Type B pancreatic cell (in vitro differentiated cells): ENCODE results near the gene RRBP1. TPM values are rescaled to one million over a fixed set of nuclear protein-coding genes. Genes with fewer than 3 reads are reported as not detected.

Source experiments
- DNase-seq: peaks from one replicate; pipeline ENCODE4 v3.0.0; 2021; ENCODE audit warnings: mixed read lengths; ENCODE audit not compliant: unreplicated experiment; ENCODE audit errors: extremely low spot score
- H3K27ac Mint-ChIP-seq: 2 replicates; pipeline ENCODE4 v1.8.0; 2021; ENCODE audit warnings: mild to moderate bottlenecking, mixed read lengths
- H3K27me3 Mint-ChIP-seq: 2 replicates; pipeline ENCODE4 v1.8.0; 2021; ENCODE audit warnings: mixed read lengths
- H3K36me3 Mint-ChIP-seq: 2 replicates; pipeline ENCODE4 v1.8.0; 2021; ENCODE audit warnings: mixed read lengths
- H3K4me1 Mint-ChIP-seq: one replicate; pipeline ENCODE4 v1.8.0; 2021; ENCODE audit warnings: mixed read lengths; ENCODE audit not compliant: unreplicated experiment
- H3K4me3 Mint-ChIP-seq: 2 replicates; pipeline ENCODE4 v1.8.0; 2021; ENCODE audit warnings: mild to moderate bottlenecking, mixed read lengths
- H3K9me3 Mint-ChIP-seq: 2 replicates; pipeline ENCODE4 v1.8.0; 2021; ENCODE audit warnings: mixed read lengths
- total RNA-seq: library from RNA; stranded (reverse); gene quantifications from 2 replicates; pipeline ENCODE4 v1.2.1, GENCODE V29; 2021; ENCODE audit warnings: low replicate concordance
- TF ChIP-seq, protein P1 (sequence below): fragments of 200-600 bp; sonication (generic); conservative IDR thresholded peaks from 2 replicates; pipeline ENCODE4 v1.5.0; 2021; ENCODE audit warnings: antibody characterized with exemption, mild to moderate bottlenecking

Gene RRBP1
- total RNA-seq, 1 donor from 2014 or later: 161 TPM

- TF ChIP-seq, protein P1, sequence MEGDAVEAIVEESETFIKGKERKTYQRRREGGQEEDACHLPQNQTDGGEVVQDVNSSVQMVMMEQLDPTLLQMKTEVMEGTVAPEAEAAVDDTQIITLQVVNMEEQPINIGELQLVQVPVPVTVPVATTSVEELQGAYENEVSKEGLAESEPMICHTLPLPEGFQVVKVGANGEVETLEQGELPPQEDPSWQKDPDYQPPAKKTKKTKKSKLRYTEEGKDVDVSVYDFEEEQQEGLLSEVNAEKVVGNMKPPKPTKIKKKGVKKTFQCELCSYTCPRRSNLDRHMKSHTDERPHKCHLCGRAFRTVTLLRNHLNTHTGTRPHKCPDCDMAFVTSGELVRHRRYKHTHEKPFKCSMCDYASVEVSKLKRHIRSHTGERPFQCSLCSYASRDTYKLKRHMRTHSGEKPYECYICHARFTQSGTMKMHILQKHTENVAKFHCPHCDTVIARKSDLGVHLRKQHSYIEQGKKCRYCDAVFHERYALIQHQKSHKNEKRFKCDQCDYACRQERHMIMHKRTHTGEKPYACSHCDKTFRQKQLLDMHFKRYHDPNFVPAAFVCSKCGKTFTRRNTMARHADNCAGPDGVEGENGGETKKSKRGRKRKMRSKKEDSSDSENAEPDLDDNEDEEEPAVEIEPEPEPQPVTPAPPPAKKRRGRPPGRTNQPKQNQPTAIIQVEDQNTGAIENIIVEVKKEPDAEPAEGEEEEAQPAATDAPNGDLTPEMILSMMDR: peak; percentile 29
- peaks cover 4% of the 10 kb centered on the region for H3K4me1 Mint-ChIP-seq
- H3K4me3 Mint-ChIP-seq: no peak overlapping the region
- no peaks in the 10 kb centered on the region for H3K36me3 Mint-ChIP-seq
- no peaks in the 10 kb centered on the region for H3K27me3 Mint-ChIP-seq
- no peaks in the 10 kb centered on the region for H3K9me3 Mint-ChIP-seq
- DNase-seq: no peak
- H3K27ac Mint-ChIP-seq: peak overlapping the region; percentile 53
Observed at GRCh38 chr20:17721802-17722486, 39.9 kb upstream of the RRBP1 start.

- H3K27me3 Mint-ChIP-seq: no peaks in the 10 kb centered on the region
- H3K36me3 Mint-ChIP-seq: no peaks in the 10 kb centered on the region
Observed at GRCh38 chr20:17720755-17721154, 38.7 kb upstream of the RRBP1 start.

DNA sequence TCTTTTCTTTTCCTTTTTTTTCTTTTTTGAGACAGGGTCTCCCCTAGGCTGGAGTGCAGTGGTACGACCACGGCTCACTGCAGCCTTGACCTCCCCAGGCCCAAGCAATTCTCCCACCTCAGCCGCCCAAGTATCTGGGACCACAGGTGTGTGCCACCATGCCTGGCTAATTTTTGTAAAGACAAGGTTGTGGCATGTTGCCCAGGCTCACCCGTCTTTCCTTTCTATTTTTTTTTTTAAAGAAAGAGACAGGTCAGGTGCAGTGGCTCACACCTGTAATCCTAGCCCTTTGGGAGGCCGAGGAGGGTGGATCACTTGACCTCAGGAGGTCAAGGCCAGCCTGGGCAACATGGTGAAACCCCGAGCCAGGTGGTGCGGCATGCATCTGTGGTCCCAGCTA, 34.3 kb upstream of the RRBP1 start:
- Mint-ChIP-seq H3K9me3 (no peaks in the 10 kb centered on the region), H3K27ac (no peak overlapping the region), H3K4me1 (peaks cover 5% of the 10 kb centered on the region), H3K36me3 (no peaks in the 10 kb centered on the region), H3K4me3 (no peak overlapping the region), H3K27me3 (no peaks in the 10 kb centered on the region)
- no peak for DNase-seq
- TF ChIP-seq, protein P1: no peak

More at GRCh38 chr20:17720755-17721154, 38.7 kb upstream of the RRBP1 start:
- Mint-ChIP-seq H3K4me1 (peaks cover 4% of the 10 kb centered on the region), H3K9me3 (no peaks in the 10 kb centered on the region), H3K27ac (no peak overlapping the region), H3K4me3 (no peak overlapping the region)
- no peak for DNase-seq
- TF ChIP-seq, protein P1: no peak

GRCh38 chr20:17715075-17715474, 33.0 kb upstream of the RRBP1 start:
- no peak overlapping the region for H3K4me3 Mint-ChIP-seq
- TF ChIP-seq, protein P1: no peak
- no peaks in the 10 kb centered on the region for H3K36me3 Mint-ChIP-seq
- no peaks in the 10 kb centered on the region for H3K9me3 Mint-ChIP-seq
- H3K27ac Mint-ChIP-seq: no peak overlapping the region
- peaks cover 17% of the 10 kb centered on the region for H3K4me1 Mint-ChIP-seq
- DNase-seq: no peak
- H3K27me3 Mint-ChIP-seq: no peaks in the 10 kb centered on the region

DNA sequence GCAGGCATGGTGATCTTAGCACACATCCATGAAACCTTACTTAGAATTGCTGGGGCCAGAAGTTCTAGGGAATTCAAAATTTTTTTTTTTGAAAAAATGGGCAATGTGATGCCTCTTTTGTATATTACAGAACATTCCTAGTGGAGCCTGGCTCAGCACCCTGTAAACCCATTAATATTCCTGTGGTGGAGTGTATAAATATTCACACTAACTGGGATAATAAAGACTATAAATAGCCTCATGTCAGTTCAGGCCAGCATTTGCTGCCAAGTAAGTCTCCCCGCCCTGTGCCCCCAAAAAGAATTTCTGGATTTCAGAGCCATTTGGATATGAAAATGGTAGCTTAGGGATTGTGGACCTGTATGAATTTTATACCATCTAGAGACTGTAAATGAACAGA, 32.6 kb upstream of the RRBP1 start:
- Mint-ChIP-seq H3K27me3 (no peaks in the 10 kb centered on the region), H3K4me1 (peaks cover 17% of the 10 kb centered on the region), H3K36me3 (no peaks in the 10 kb centered on the region)

More for the DNA sequence above, 32.6 kb upstream of the RRBP1 start:
- Mint-ChIP-seq H3K9me3 (no peaks in the 10 kb centered on the region), H3K4me3 (no peak overlapping the region), H3K27ac (no peak overlapping the region)
- DNase-seq: no peak
- TF ChIP-seq, protein P1: no peak
